LNCAP (cell line): Measurements from ENCODE around the gene LINC01488.

ENCODE experiments used
- CTCF ChIP-seq: fragments of 450-650 bp; IDR thresholded peaks from 2 replicates; pipeline ENCODE4 v1.5.1; 2017; ENCODE audit warnings: mild to moderate bottlenecking

LINC01488 gene

DNA sequence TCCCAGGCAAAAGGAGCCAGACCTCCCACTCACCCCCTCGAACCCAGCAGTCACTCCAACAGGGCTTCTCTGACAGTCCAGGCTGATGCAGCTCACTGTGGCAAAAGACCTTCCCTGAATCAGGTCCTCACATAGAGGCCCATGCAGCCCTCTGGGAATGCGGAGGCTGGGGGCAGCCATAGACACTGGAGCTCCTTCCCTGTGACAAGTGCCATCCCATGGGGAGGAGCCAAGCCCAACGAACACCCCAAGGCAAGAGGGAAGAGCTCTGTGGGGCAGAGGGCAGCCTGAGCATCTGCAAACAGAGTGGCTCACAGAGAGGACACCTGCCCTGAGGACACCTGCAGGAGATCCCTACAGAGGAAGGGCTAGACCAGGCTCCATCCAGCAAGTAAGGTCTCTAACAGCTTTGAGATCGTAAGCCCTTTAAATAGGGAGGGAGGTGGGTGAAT lies at the start of gene LINC01488:
Gene LINC01488, plus strand, starts transcription at position 271 of the 452 bp plus-strand sequence.
- no peak for TF ChIP-seq CTCF

DNA sequence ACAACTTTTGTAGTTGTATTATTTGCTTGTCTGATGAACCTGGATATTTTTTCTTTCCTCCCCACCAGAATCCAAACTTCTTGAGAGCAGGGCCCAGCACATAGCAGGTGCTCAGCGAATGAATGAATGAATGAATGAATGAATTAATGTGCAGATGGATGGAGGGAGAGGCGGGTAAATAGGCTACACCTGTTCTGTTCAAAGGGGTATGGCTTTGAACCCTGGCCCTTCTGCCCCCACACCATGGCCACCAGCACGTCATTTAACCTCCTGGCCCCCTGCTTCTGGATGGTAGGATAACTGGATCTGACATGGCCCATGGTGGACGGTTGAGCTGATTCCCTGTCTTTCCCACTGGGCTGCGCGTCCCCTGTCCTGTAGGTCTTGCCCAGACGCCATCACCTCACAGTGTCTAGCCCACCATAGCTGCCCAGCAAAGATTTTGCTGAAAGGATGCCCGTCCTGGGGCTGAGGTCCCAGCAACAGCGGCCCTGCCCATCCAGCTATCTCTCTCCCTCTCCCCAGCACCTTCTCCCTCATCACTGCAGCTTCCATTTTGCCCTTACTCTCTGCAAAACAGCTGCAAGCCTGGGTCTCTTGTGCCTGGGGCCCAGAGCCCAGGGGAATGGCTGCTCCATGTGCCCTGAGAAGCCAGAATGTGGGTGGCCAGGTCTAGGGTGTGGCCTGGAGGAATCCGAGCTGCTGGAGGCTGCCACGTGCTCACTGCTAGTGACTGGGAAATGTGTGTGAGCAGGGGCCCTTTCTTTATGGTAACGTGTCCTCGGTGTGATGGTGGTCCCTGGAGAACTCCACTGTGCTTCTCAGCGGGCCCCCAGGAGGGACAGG lies 49.3 kb upstream of the LINC01488 start:
- TF ChIP-seq CTCF = no peak

DNA sequence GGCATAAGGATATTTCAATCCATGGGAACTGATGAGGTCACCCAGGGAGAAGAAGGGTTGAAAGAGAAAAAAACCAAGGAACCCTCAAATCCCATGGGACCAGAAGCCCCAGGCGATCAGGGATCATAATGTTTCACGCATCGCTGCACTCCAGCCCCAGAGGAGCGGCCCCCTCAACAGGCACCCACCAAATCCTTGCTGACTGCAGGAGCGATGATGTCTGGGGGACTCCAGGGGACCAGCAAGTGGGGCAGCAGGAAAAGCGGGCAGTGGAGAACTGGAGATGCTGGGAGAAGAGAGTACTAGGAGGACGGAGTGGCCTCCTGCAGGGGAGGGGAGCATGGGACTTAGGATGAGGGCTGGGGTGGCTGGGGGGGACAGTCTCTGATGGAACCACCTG lies 47.7 kb upstream of the LINC01488 start:
- no peak for TF ChIP-seq CTCF

- TF ChIP-seq CTCF = no peak
These were observed 47.0 kb upstream of the LINC01488 start for GRCh38 chr11:69434471-69434931.

GRCh38 chr11:69435161-69435986 lies 46.1 kb upstream of the LINC01488 start:
- no peak for TF ChIP-seq CTCF

GRCh38 chr11:69436041-69436982 lies 45.2 kb upstream of the LINC01488 start:
- TF ChIP-seq CTCF = no peak
